HepG2 (cell line): Measurements from ENCODE around the gene RPL18. TPM values are rescaled to one million over a fixed set of nuclear protein-coding genes. Genes with fewer than 3 reads are reported as not detected.
A peak's percentile ranks its signal among the peaks of the same experiment; 100 is the strongest.

Experiments used
- ATAC-seq: fragments of 200-7000 bp; cut with Tn5 transposase; 3 replicates; pipeline ENCODE4 v1.9.1; 2020; ENCODE audit warnings: mild to moderate bottlenecking, moderate library complexity
- BruUV-seq: library from RNA; stranded (reverse); fragments of 400-500 nt; replicated peaks from 2 replicates; lab custom pipeline; 2021; lab: Mats Ljungman, UMichigan
- CTCF ChIA-PET: fragments of 300-600 bp; formaldehyde crosslinking; extraction: SDS; loops from one replicate; lab custom pipeline; 2021; ENCODE audit warnings: low total read pairs, inconsistent platforms, low intra/inter-chr PET ratio; lab: Yijun Ruan, JAX
- POLR2A ChIA-PET: fragments of 350-600 bp; sonication (Branson Sonifier 250); formaldehyde crosslinking; loops from one replicate; lab custom pipeline; 2020; ENCODE audit warnings: antibody characterized with exemption, inconsistent platforms; lab: Yijun Ruan, JAX
- DNase-seq: peaks from one replicate; pipeline ENCODE4 v3.0.0-alpha.2; 2015; ENCODE audit warnings: low spot score
- FAIRE-seq: peaks from 3 replicates; lab custom pipeline; 2011; peaks lifted over from hg19 to GRCh38; lab: Jason Lieb, UNC
- H2AFZ ChIP-seq: one replicate; pipeline ENCODE4 v1.6.1; 2011; ENCODE audit warnings: low read length, inconsistent platforms
- H3K27ac ChIP-seq: fragments of 300-600 bp; 3 replicates; pipeline ENCODE4 v1.8.0; 2011; ENCODE audit warnings: mixed run types, mild to moderate bottlenecking, mixed read lengths, low read length, inconsistent platforms; ENCODE audit not compliant: insufficient read depth; ENCODE audit errors: extremely low read length
- H3K27me3 ChIP-seq, 2 experiments: fragments of 200-600 bp in 1 of 2; 2 replicates in 1 of 2; 3 replicates in 1 of 2; pipeline versions ENCODE4 v1.6.0 to v1.8.0; 2011; ENCODE audit warnings: low read length in 2 of 2, mild to moderate bottlenecking in 2 of 2, moderate library complexity in 2 of 2, inconsistent platforms in 1 of 2; ENCODE audit not compliant: insufficient read depth in 2 of 2, control insufficient read depth in 1 of 2
- H3K36me3 ChIP-seq, 2 experiments: fragments of 200-600 bp in 1 of 2; replicated peaks in 1 of 2; 2 replicates in 1 of 2; 3 replicates in 1 of 2; pipeline versions ENCODE4 v1.5.1 to v1.8.0; 2011; ENCODE audit warnings: low read length in 2 of 2, inconsistent platforms in 1 of 2; ENCODE audit not compliant: insufficient read depth in 2 of 2, control insufficient read depth in 1 of 2
- H3K4me1 ChIP-seq: 2 replicates; pipeline ENCODE4 v1.5.1; 2012; ENCODE audit warnings: low read length, inconsistent platforms; ENCODE audit not compliant: insufficient read depth
- H3K4me2 ChIP-seq: 2 replicates; pipeline ENCODE4 v1.6.0; 2011; ENCODE audit warnings: low read depth, low read length, inconsistent platforms
- H3K4me3 ChIP-seq, 3 experiments: fragments of 200-600 bp in 1 of 3; sonication (generic), shearing (Covaris generic) in 1 of 3; replicated peaks in 1 of 3; 2 replicates each; pipeline ENCODE4 v1.5.1; 2011 to 2016; ENCODE audit warnings: low read length in 3 of 3, inconsistent platforms in 2 of 3, low read depth in 2 of 3, mild to moderate bottlenecking in 2 of 3, control low read depth in 1 of 3, mixed read lengths in 1 of 3; ENCODE audit not compliant: insufficient read depth in 1 of 3
- H3K79me2 ChIP-seq: one replicate; pipeline ENCODE4 v1.6.1; 2011; ENCODE audit warnings: low read length, inconsistent platforms; ENCODE audit not compliant: insufficient read depth
- H3K9ac ChIP-seq: 2 replicates; pipeline ENCODE4 v1.6.0; 2011; ENCODE audit warnings: mild to moderate bottlenecking, low read depth, low read length, inconsistent platforms; ENCODE audit not compliant: insufficient read depth
- H3K9me3 ChIP-seq: 2 replicates; pipeline ENCODE4 v1.5.1; 2012; ENCODE audit warnings: mild to moderate bottlenecking, low read length
- H4K20me1 ChIP-seq: 2 replicates; pipeline ENCODE4 v1.6.0; 2011; ENCODE audit warnings: inconsistent platforms, mild to moderate bottlenecking, low read length, moderate library complexity; ENCODE audit not compliant: insufficient read depth
- HNF4A ChIP-seq: sonication (generic); formaldehyde crosslinking; IDR thresholded peaks from 2 replicates; pipeline ENCODE4 v1.4.0; 2020; ENCODE audit warnings: missing genetic modification reagents
- IRF2 ChIP-seq: IDR thresholded peaks from 2 replicates; pipeline ENCODE4 v1.6.1; 2018; ENCODE audit warnings: missing genetic modification reagents, missing compliant biosample characterization
- KMT2A ChIP-seq: sonication (generic); formaldehyde crosslinking; IDR thresholded peaks from 2 replicates; pipeline ENCODE4 v1.4.0; 2020; ENCODE audit warnings: missing genetic modification reagents
- NFATC3 ChIP-seq: sonication (generic); formaldehyde crosslinking; IDR thresholded peaks from 2 replicates; pipeline ENCODE4 v1.5.1; 2020; ENCODE audit warnings: mild to moderate bottlenecking, missing genetic modification reagents
- PHB2 ChIP-seq: fragments of 450-650 bp; IDR thresholded peaks from 2 replicates; pipeline ENCODE4 v1.6.1; 2018; ENCODE audit not compliant: partially characterized antibody
- RNF219 ChIP-seq: sonication (generic); formaldehyde crosslinking; IDR thresholded peaks from 2 replicates; pipeline ENCODE4 v1.5.0; 2020; ENCODE audit warnings: mild to moderate bottlenecking, missing genetic modification reagents
- SIN3A ChIP-seq: IDR thresholded peaks from 2 replicates; pipeline ENCODE4 v1.6.1; 2011; ENCODE audit warnings: low read depth, mild to moderate bottlenecking, control low read depth, low read length, borderline replicate concordance
- SMAD9 ChIP-seq: sonication (generic); formaldehyde crosslinking; IDR thresholded peaks from 2 replicates; pipeline ENCODE4 v1.5.1; 2020; ENCODE audit warnings: mild to moderate bottlenecking, missing genetic modification reagents
- TFAP4 ChIP-seq: sonication (generic); IDR thresholded peaks from 2 replicates; pipeline ENCODE4 v1.6.1; 2016; ENCODE audit warnings: low read depth, borderline replicate concordance
- TOE1 ChIP-seq: sonication (generic); formaldehyde crosslinking; IDR thresholded peaks from 2 replicates; pipeline ENCODE4 v1.4.0; 2020; ENCODE audit warnings: mild to moderate bottlenecking, missing genetic modification reagents
- ZC3H13 ChIP-seq: sonication (generic); formaldehyde crosslinking; IDR thresholded peaks from 2 replicates; pipeline ENCODE4 v1.8.1; 2023; ENCODE audit warnings: mild to moderate bottlenecking, missing genetic modification reagents, moderate library complexity
- ZNF10 ChIP-seq: sonication (generic); formaldehyde crosslinking; IDR thresholded peaks from 2 replicates; pipeline ENCODE4 v1.4.0; 2020; ENCODE audit warnings: mild to moderate bottlenecking, low read depth, missing genetic modification reagents, borderline replicate concordance
- ZNF282 ChIP-seq: fragments of 450-650 bp; IDR thresholded peaks from 2 replicates; pipeline ENCODE4 v1.6.1; 2018; ENCODE audit not compliant: partially characterized antibody
- ZNF430 ChIP-seq: sonication (generic); formaldehyde crosslinking; IDR thresholded peaks from 2 replicates; pipeline ENCODE4 v1.9.0; 2021; ENCODE audit warnings: mild to moderate bottlenecking, missing genetic modification reagents
- ZSCAN29 ChIP-seq: sonication (generic); formaldehyde crosslinking; conservative IDR thresholded peaks from 2 replicates; pipeline ENCODE4 v1.4.0; 2020; ENCODE audit warnings: mild to moderate bottlenecking, missing genetic modification reagents
- ZZZ3 ChIP-seq: sonication (generic); formaldehyde crosslinking; IDR thresholded peaks from 2 replicates; pipeline ENCODE4 v1.4.0; 2020; ENCODE audit warnings: missing genetic modification reagents, mild to moderate bottlenecking, borderline replicate concordance
- WGBS: methylation state at CpG from one replicate; pipeline ENCODE4 v1.1.6; 2017; ENCODE audit warnings: low lambda C conversion rate; 5-methylcytosine and 5-hydroxymethylcytosine counted together
- in situ Hi-C: cut with HindIII; loops from 2 replicates; pipeline ENCODE4 v1.10.0; 2017; ENCODE audit warnings: low pct_unique_long_range_greater_than_20kb; ENCODE audit not compliant: extremely low pct_ligation_motif_present
- intact Hi-C: fragments of 100-400 bp; cut with micrococcal nuclease; formaldehyde crosslinking; loops from one replicate; pipeline ENCODE4 v1.10.0; 2022; ENCODE audit not compliant: unreplicated experiment
- polyA plus RNA-seq, 8 experiments: library from polyadenylated mRNA; depleted of rRNA in 3 of 8; stranded (reverse) in 7 of 8; unstranded in 1 of 8; fragments of >200 nt; fragmentation: Illumina TruSeq in 4 of 8; extraction: Trizol in 4 of 8; gene quantifications; 2 replicates each; pipeline versions ENCODE4 v1.2.1 to v1.2.3, GENCODE V29; 2011 to 2016; ENCODE audit warnings: low read depth in 4 of 8, missing spikeins in 1 of 8, mixed read lengths in 1 of 8; ENCODE audit not compliant: insufficient read depth in 1 of 8
- total RNA-seq, 5 experiments: library from RNA; depleted of rRNA; stranded (reverse); fragments of >200 nt; fragmentation: Illumina TruSeq; extraction: Trizol; gene quantifications; 2 replicates each; pipeline ENCODE4 v1.2.3, GENCODE V29; 2016; ENCODE audit warnings: low read depth in 1 of 5
- TF ChIP-seq, protein P1 (sequence below): IDR thresholded peaks from 2 replicates; pipeline ENCODE4 v1.6.1; 2016; ENCODE audit warnings: missing biosample characterization, missing genetic modification reagents, low read depth
- TF ChIP-seq, protein P2 (sequence below): sonication (generic); formaldehyde crosslinking; IDR thresholded peaks from 2 replicates; pipeline ENCODE4 v1.5.0; 2020; ENCODE audit warnings: missing genetic modification reagents, mild to moderate bottlenecking, borderline replicate concordance

Gene RPL18
- total and polyA plus RNA-seq, 2 of the 13 experiments (the other 11 are each of a cell fraction or from before 2014, with no cell fraction given) = 1,485 to 1,639 TPM

- intact Hi-C loops (loop anchor here (2.0 kb wide), 1 partner anchor 16 kb away; the partner anchor contains the start of genes RPL18 and SPHK2), in situ Hi-C loops (no loop called here)
- ChIA-PET POLR2A (interaction anchor here (0.6 to 5.8 kb wide), 10 partner anchors 10 to 329 kb away, joined by 3 to 61 read pairs (median 3); partner anchors contain the start of genes CA11, RPL18 and SPHK2), CTCF (no interaction called here)
- peak; percentile 20 for ATAC-seq
- Histone ChIP-seq H3K27me3 (peaks cover 0 to 6% of the 10 kb centered on the region in 2 experiments; a peak in 3 of 5 replicates), H3K9me3 (no peaks in the 10 kb centered on the region), H3K27ac (peak overlapping the region; percentile 90), H3K9ac (peak overlapping the region; percentile 78), H3K4me2 (peak overlapping the region; percentile 96), H3K4me3 (peak overlapping the region; percentile 50 to 76 (median 58)), H2AFZ (no peak overlapping the region), H3K79me2 (no peaks in the 10 kb centered on the region), H3K36me3 (no peaks in the 10 kb centered on the region), H4K20me1 (no peaks in the 10 kb centered on the region), H3K4me1 (peaks cover 78% of the 10 kb centered on the region)
- DNase-seq = peak; percentile 90
- peak; percentile 72 for FAIRE-seq
- TSS peak; percentile 91 for BruUV-seq
- WGBS = 8% methylated on average over 11 of the region's 37 CpGs
- TF ChIP-seq ZC3H13 = peak; percentile 91; the same call in 1 of the 2 replicates
- TF ChIP-seq PHB2 = no peak
- 0 out of 2 replicates have a peak, but pooled peaks have one; percentile 20 for TF ChIP-seq RNF219 (CRISPR knock-in tag)
- TF ChIP-seq ZZZ3 (CRISPR knock-in tag) = no peak
- TF ChIP-seq TFAP4 = peak; percentile 40; the same call in 1 of the 2 replicates
- TF ChIP-seq ZNF282 = no peak
- peak; percentile 90 for TF ChIP-seq IRF2 (CRISPR knock-in tag)
- TF ChIP-seq ZSCAN29 (CRISPR knock-in tag) = no peak
- peak; percentile 58; the same call in 1 of the 2 replicates for TF ChIP-seq SIN3A
- TF ChIP-seq ZNF10 (CRISPR knock-in tag) = no peak
- TF ChIP-seq HNF4A = peak; percentile 39
- TF ChIP-seq, protein P1, sequence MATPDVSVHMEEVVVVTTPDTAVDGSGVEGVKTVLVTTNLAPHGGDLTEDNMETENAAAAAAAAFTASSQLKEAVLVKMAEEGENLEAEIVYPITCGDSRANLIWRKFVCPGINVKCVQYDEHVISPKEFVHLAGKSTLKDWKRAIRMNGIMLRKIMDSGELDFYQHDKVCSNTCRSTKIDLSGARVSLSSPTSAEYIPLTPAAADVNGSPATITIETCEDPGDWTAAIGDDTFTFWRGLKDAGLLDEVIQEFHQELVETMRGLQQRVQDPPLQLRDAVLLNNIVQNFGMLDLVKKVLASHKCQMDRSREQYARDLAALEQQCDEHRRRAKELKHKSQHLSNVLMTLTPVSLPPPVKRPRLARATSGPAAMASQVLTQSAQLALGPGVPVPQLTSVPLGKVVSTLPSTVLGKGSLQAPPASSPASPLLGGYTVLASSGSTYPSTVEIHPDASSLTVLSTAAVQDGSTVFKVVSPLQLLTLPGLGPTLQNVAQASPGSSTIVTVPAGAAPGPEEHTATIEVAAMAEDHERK (CRISPR knock-in tag) = no peak
- TF ChIP-seq SMAD9 = no peak
- no peak for TF ChIP-seq TOE1 (CRISPR knock-in tag)
- TF ChIP-seq NFATC3 (CRISPR knock-in tag) = no peak
- no peak; the same call in 1 of the 2 replicates for TF ChIP-seq KMT2A (CRISPR knock-in tag)
- 0 out of 2 replicates have a peak, but pooled peaks have one; percentile 62 for TF ChIP-seq ZNF430 (CRISPR knock-in tag)
- TF ChIP-seq, protein P2, sequence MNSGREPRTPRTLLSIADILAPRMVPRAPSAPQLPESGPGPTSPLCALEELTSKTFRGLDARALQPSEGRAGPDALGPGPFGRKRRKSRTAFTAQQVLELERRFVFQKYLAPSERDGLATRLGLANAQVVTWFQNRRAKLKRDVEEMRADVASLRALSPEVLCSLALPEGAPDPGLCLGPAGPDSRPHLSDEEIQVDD = no peak
These were observed 15.7 kb upstream of the RPL18 start for GRCh38 chr19:48634424-48635262.
